NCI-H1436 treated with DMSO at 0.1 percent for 48 hours (cell line): Measurements from ENCODE around the gene MCU.
"Not testable (repeated sequence)": the region's sequence is repeated elsewhere in the genome, so short reads cannot be mapped to it uniquely, and the experiment has no call there.

Source experiments
- DNase-seq: peaks from one replicate; lab custom pipeline; 2025; lab: John Stamatoyannopoulos, UW

Gene MCU

GRCh38 chr10:72691863-72692743, at the start of gene MCU:
Gene MCU (plus strand): TSS chr10:72692143. CDS start chr10:72692152, 9 bp downstream.
- DNase-seq = peak; percentile 78

GRCh38 chr10:72642318-72642717, 49.6 kb upstream of the MCU start:
- DNase-seq = no peak

GRCh38 chr10:72645263-72645858, 46.6 kb upstream of the MCU start:
- no peak for DNase-seq

GRCh38 chr10:72646971-72647370, 45.0 kb upstream of the MCU start:
- DNase-seq = not testable (repeated sequence)

GRCh38 chr10:72648301-72648700, 43.6 kb upstream of the MCU start:
- no peak for DNase-seq

GRCh38 chr10:72649291-72649690, 42.7 kb upstream of the MCU start:
- no peak for DNase-seq

- no peak for DNase-seq
Measured at GRCh38 chr10:72653383-72654096, 38.4 kb upstream of the MCU start.

- DNase-seq = no peak
Measured at GRCh38 chr10:72654720-72655119, 37.2 kb upstream of the MCU start.

- DNase-seq = no peak
Measured at GRCh38 chr10:72658696-72659400, 33.1 kb upstream of the MCU start.

GRCh38 chr10:72659694-72660093, 32.2 kb upstream of the MCU start:
- no peak for DNase-seq

- DNase-seq = no peak
Measured at GRCh38 chr10:72660220-72660619, 31.7 kb upstream of the MCU start.

- DNase-seq = no peak
Measured at GRCh38 chr10:72661431-72661830, 30.5 kb upstream of the MCU start.

- DNase-seq = no peak
Measured at GRCh38 chr10:72663971-72664370, 28.0 kb upstream of the MCU start.

GRCh38 chr10:72665925-72666324, 26.0 kb upstream of the MCU start:
- no peak for DNase-seq

- no peak for DNase-seq
Measured at GRCh38 chr10:72667207-72667864, 24.6 kb upstream of the MCU start.

- DNase-seq = no peak
Measured at GRCh38 chr10:72673280-72673679, 18.7 kb upstream of the MCU start.

- DNase-seq = not testable (repeated sequence)
Measured at GRCh38 chr10:72674174-72674573, 17.8 kb upstream of the MCU start.

- DNase-seq = no peak
Measured at GRCh38 chr10:72679838-72680241, 12.1 kb upstream of the MCU start.

GRCh38 chr10:72682638-72683037, 9.3 kb upstream of the MCU start:
- DNase-seq = no peak

GRCh38 chr10:72685264-72685921, 6.5 kb upstream of the MCU start:
- DNase-seq = no peak

- DNase-seq = not testable (repeated sequence)
Measured at GRCh38 chr10:72686430-72686829, 5.5 kb upstream of the MCU start.
